Hippocampal formation (tissue), 2 donors: Measurements from ENCODE around the gene DROSHA.
"Not testable (repeated sequence)": the region's sequence is repeated elsewhere in the genome, so short reads cannot be mapped to it uniquely, and the experiment has no call there.

Source experiments
- DNase-seq, 2 donors: peaks; one replicate each; lab custom pipeline; 2025; lab: John Stamatoyannopoulos, UW

Gene DROSHA

GRCh38 chr5:31531888-31532547 lies at the start of gene DROSHA, which contains the start of gene C5orf22:
TSS of gene DROSHA (minus strand) at chr5:31532093. CDS start at chr5:31529059, 3,034 bp downstream.
TSS of gene C5orf22 (plus strand) at chr5:31532301. CDS start at chr5:31532393, 92 bp downstream.
- DNase-seq, result peak; percentile 91 to 96

- DNase-seq, result no peak
These were observed 47.7 kb upstream of the DROSHA start for GRCh38 chr5:31579558-31579957.

- DNase-seq, result no peak
These were observed 45.5 kb upstream of the DROSHA start for GRCh38 chr5:31577438-31577837.

GRCh38 chr5:31574772-31575171 lies 42.9 kb upstream of the DROSHA start:
- no peak for DNase-seq

- DNase-seq, result no peak
These were observed 41.7 kb upstream of the DROSHA start for GRCh38 chr5:31573494-31574142.

- DNase-seq, result no peak
These were observed 37.2 kb upstream of the DROSHA start for GRCh38 chr5:31569068-31569467.

GRCh38 chr5:31568302-31568835 lies 36.5 kb upstream of the DROSHA start:
- DNase-seq, result no peak

- not testable (repeated sequence) for DNase-seq
These were observed 34.5 kb upstream of the DROSHA start for GRCh38 chr5:31566362-31566761.

- DNase-seq, result no peak
These were observed 31.3 kb upstream of the DROSHA start for GRCh38 chr5:31563216-31563615.

- no peak for DNase-seq
These were observed 30.1 kb upstream of the DROSHA start for GRCh38 chr5:31561946-31562345.

- no peak for DNase-seq
These were observed 28.0 kb upstream of the DROSHA start for GRCh38 chr5:31559942-31560341.

GRCh38 chr5:31556461-31556860 lies 24.6 kb upstream of the DROSHA start:
- DNase-seq, result no peak

- DNase-seq, result no peak
These were observed 22.7 kb upstream of the DROSHA start for GRCh38 chr5:31554552-31554951.

GRCh38 chr5:31553863-31554262 lies 22.0 kb upstream of the DROSHA start:
- no peak for DNase-seq

GRCh38 chr5:31551878-31552277 lies 20.0 kb upstream of the DROSHA start:
- no peak for DNase-seq

- not testable (repeated sequence) for DNase-seq
These were observed 17.2 kb upstream of the DROSHA start for GRCh38 chr5:31549114-31549513.

GRCh38 chr5:31537851-31538250 lies 6.0 kb upstream of the DROSHA start:
- DNase-seq, result no peak

- no peak for DNase-seq
These were observed 5.5 kb upstream of the DROSHA start for GRCh38 chr5:31537349-31537748.

- no peak for DNase-seq
These were observed 5.0 kb upstream of the DROSHA start for GRCh38 chr5:31536873-31537272.

- DNase-seq, result no peak
These were observed 2.7 kb upstream of the DROSHA start for GRCh38 chr5:31534527-31535046.

- no peak for DNase-seq
These were observed 378 bp downstream of the DROSHA start for GRCh38 chr5:31531543-31531887.

- DNase-seq, result no peak
These were observed 1.2 kb downstream of the DROSHA start for GRCh38 chr5:31530541-31531265.

GRCh38 chr5:31523041-31523440 lies 8.9 kb downstream of the DROSHA start:
- DNase-seq, result no peak
